Measurements from ENCODE around the gene WBP2.
A peak's percentile ranks its signal among the peaks of the same experiment; 100 is the strongest.

The WBP2 gene

GRCh38 chr17:75855310-75856061 lies at the start of gene WBP2:
Gene WBP2 (minus strand): TSS chr17:75855335. CDS start chr17:75855297, 38 bp downstream.
- DNase-seq (ENCODE audit: low read depth in 2 of 2): peak; percentile 92 to 95

- no peak for DNase-seq (ENCODE audit: low read depth in 2 of 2)
These were observed 47.3 kb upstream of the WBP2 start for GRCh38 chr17:75902406-75902805.

DNA sequence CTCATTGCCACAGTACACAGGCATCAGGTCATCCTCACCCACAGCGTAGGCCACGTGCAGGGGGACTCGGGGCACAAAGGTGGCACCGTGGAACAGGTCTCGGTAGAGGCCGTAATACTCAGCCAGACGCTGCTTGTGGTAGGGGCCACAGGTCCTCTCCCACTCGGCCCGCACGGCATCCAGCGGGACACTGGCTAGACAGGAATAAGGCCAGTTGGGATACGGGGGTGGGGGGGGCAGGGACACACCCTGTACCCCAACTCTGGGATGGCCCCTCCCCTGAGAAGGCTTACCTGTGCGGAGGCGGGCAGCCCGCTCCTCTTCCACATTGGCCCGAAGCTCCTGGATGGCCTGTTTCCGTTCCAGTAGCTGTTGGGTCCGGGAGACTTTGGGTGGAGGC lies 46.6 kb upstream of the WBP2 start:
- DNase-seq (ENCODE audit: low read depth in 2 of 2): no peak

- no peak for DNase-seq (ENCODE audit: low read depth in 2 of 2)
These were observed 45.8 kb upstream of the WBP2 start for GRCh38 chr17:75900691-75901533.

GRCh38 chr17:75899767-75900468 lies 44.8 kb upstream of the WBP2 start:
- DNase-seq (ENCODE audit: low read depth in 2 of 2): no peak

DNA sequence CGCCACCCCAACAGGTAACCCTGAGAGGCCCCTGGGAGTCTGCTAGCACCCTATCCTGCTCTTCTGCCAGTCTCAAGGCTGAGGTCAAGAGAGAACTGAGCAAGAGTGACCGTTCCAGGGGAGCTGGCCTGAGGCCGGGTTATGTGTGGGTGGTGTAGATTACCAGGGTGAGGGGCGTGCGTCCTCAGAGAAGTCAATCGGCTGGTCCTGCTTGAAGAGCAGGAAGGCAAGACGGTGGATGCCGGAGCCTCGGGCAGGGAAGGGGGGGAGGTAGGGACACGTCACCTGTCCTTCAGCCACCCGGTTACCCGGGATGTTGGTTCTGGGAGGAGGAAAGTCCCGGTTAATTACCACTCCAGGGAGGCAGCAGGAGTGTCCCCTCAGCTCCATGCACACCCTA lies 44.2 kb upstream of the WBP2 start:
- DNase-seq (ENCODE audit: low read depth in 2 of 2): no peak

DNA sequence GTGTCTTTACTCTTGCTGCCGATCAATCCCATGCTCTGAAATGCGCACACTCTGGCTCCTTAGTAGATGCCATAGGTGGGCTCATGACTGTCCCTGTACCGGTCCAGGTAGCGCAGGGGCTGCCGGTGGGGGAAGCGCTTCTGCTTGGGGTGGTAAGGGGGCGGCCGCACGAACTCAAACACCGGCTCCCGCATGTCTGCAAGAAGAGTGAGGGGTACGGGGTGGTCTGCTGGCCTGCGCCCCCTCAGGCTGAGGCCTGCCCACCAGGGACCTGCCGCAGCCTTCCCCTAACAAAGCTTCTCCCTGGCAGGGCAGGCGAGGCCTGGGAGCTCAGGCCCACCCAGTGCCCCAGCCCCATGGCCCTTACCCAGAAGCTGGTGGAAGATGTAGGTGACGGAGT lies 43.7 kb upstream of the WBP2 start:
- DNase-seq (ENCODE audit: low read depth in 2 of 2): no peak

DNA sequence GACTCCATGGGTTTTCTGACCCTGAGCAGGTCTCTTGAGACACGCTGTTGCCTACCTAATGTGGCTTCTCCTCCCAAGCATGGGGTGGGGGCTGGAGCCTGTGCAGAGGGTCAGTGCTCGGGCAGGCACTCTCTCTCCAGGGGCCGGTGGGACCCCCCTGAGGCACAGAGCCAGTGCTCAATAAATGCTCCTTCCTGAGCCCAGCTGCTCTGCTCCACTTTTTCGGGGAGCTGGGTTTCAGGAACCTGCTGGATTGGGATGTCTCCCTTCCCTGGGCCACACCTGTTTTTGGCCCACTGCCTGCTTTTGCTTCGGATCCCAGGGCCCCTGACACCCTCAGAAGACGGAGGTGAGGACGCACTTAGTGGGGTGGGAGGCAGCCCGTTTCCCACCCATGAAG lies 42.9 kb upstream of the WBP2 start:
- no peak for DNase-seq (ENCODE audit: low read depth in 2 of 2)

GRCh38 chr17:75897160-75898019 lies 42.3 kb upstream of the WBP2 start:
- DNase-seq (ENCODE audit: low read depth in 2 of 2): no peak

GRCh38 chr17:75896415-75897159 lies 41.5 kb upstream of the WBP2 start, which contains the start of gene TRIM65:
Gene TRIM65 (minus strand): TSS chr17:75896951. CDS start chr17:75896937, 14 bp downstream.
- peak; percentile 67 to 69 for DNase-seq (ENCODE audit: low read depth in 2 of 2)

DNA sequence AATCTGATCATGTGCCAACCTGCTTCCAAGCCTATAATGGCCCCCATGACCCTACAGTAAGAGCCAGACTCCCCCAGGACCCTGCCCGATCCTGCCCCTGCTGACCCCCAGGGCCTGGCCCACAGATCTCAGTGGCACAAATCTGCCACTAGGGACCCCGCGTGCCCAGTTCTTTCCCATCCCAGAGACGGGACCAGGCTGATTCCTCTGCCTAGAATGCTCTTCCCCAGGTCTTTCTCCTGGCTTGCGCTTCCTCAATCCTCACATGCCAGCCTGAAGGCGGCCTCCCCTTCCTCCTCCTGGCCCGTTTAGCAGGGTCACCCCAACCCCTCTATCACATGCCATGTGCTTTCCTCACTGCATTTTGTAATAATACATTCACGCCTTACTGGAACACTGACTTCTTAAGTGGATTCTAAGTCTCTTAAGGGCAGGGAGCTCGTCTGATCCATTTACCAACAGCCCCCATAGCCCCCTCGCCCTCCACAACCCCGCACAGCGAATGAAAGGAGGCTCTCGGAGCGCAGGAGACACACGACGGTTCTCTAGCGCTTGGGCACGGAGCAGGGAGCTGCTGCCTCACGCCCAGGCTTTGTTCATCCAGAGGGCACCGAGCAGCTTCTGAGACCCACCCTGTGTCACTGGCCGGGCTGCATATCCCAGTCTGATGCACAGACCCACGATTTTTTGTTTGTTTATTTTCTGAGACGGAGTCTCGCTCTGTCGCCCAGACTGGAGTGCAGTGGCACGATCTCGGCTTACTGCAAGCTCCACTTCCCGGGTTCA lies 40.4 kb upstream of the WBP2 start:
- DNase-seq (ENCODE audit: low read depth in 2 of 2): no peak

- no peak for DNase-seq (ENCODE audit: low read depth in 2 of 2)
These were observed 39.1 kb upstream of the WBP2 start for GRCh38 chr17:75894049-75894733.

- DNase-seq (ENCODE audit: low read depth in 2 of 2): no peak
These were observed 38.3 kb upstream of the WBP2 start for GRCh38 chr17:75893305-75894048.

GRCh38 chr17:75892556-75893224 lies 37.6 kb upstream of the WBP2 start:
- no peak for DNase-seq (ENCODE audit: low read depth in 2 of 2)

GRCh38 chr17:75891605-75892555 lies 36.7 kb upstream of the WBP2 start:
- no peak for DNase-seq (ENCODE audit: low read depth in 2 of 2)

DNA sequence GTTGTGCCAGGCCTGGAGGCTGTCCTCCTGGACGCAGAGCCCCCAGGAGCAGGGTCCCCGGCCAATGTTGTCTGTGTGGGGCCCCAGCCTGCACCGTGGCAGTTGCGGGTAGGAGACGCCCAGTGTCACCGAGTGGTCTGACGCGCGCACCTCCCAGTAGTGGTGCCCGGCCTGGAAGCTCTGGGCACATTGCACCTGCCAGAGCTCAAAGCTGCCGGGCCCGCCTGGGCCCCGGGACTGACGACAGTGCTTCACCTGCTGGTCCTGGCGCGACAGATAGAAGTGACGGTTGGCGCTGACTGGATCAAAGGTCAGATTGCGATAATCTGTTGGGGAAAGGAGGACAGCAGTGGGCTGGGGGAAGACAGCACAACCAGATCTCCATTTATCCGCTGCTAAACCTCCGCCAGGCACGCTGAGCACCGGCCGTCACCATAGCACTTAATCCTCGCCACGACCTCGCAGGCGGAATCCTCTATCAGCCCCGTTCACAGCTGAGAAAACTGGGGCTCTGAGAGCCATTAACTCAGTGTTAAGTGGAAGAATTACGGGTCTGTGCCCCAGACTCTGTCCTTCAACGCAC lies 36.0 kb upstream of the WBP2 start:
- no peak for DNase-seq (ENCODE audit: low read depth in 2 of 2)

Measured in stimulated activated CD4-positive, alpha-beta T cell treated with anti-CD3 and anti-CD28 coated beads, Interleukin-12 subunit alpha, Interleukin-12 subunit beta, amount 100 ng/mL, for 24 hours (primary cell).